Epithelial cell of esophagus (primary cell): ENCODE measurements around the gene NTMT1.

Experiments used
- DNase-seq: peaks from one replicate; pipeline ENCODE4 v3.0.0; 2010; ENCODE audit warnings: low read depth
- H3K4me3 ChIP-seq: 2 replicates; pipeline ENCODE4 v1.5.1; 2011; ENCODE audit warnings: mild to moderate bottlenecking, low read length, control low read depth
- CTCF ChIP-seq: IDR thresholded peaks from 2 replicates; pipeline ENCODE4 v1.5.1; 2011; ENCODE audit warnings: low read depth, mild to moderate bottlenecking, low read length, control low read depth, inconsistent platforms; ENCODE audit not compliant: insufficient read depth; ENCODE audit errors: missing control alignments

Gene NTMT1

DNA sequence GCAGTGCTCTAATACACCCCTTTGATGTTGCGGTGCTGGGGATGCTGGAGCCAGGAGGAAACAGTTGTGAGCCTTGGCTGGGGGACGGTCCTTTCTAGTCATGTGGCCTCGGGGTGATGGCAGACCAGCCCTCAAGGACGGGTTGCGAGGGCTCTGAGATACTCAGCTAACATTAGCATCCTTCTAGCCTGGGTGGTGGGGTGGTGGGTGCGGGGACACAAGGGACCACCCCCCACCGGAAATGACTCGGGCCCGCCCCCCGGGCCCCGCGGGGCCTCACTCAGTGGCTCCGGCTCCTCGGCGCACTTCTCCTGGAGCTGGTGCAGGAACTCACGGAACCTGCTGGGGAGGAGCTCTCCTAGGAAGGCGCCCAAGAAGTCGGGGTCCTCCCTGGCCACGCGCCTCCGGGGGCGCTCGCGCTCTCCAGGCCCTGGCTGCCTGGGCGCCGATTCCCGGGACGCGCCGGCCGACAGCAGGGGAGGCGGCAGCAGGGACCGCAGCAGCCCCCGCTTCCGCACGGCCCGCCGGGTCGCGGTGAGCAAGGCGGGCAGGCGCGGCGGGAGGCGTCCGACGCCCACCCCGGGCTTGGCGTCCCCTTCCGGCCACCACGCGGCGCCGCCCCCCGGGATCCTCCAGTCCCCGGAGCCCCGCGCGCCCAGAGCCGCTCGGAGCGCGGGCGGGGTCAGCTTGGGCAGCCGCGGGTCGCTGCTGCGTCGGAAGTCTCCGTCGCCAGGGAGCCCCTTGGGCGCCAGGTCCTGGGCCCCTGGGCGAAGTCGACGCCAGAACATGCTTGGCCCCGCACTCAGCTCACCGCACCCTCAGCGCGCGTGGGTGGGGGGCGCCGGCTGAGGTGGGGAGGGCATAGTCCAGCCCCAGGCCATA is 5.9 kb upstream of the NTMT1 start:
- DNase-seq, result peak; percentile 31
- no peak for TF ChIP-seq CTCF
- peak overlapping the region; percentile 32 for H3K4me3 ChIP-seq

- H3K4me3 ChIP-seq, result peak within 1 kb of the TSS; percentile 32
- DNase-seq, result no peak
- no peak for TF ChIP-seq CTCF
These were observed 5.2 kb upstream of the NTMT1 start, which contains the start of gene C9orf50 for GRCh38 chr9:129620669-129621295. Gene C9orf50, minus strand, starts transcription at chr9:129621101. Its CDS starts 527 bp downstream, at chr9:129620574.

DNA sequence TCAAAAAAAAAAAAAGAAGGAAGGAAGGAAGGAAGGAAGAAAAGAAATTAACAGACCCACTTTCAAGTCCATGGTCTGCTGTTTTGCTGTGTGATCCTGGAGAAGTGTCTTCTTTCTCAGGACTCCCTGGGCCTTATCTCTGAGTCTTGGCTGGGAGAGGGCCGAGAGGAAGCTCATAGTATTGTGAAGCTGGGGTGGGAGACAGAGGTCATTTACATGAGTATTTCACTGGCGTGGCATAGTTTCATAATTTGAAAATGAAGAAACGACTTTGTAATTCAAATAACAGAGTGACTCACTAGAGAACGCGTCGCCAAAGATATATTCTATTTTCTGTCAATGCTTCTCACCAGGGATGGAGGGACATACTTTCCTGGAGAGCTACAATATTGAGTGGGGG is 2.6 kb upstream of the NTMT1 start:
- DNase-seq, result no peak
- TF ChIP-seq CTCF, result no peak

GRCh38 chr9:129624168-129624759 is 1.7 kb upstream of the NTMT1 start:
- TF ChIP-seq CTCF, result peak; percentile 83
- peak; percentile 59 for DNase-seq
- H3K4me3 ChIP-seq, result no peak overlapping the region

More for the DNA sequence above, 2.6 kb upstream of the NTMT1 start:
- no peak overlapping the region for H3K4me3 ChIP-seq

- H3K4me3 ChIP-seq, result no peak overlapping the region
- peak; percentile 87 for DNase-seq
- TF ChIP-seq CTCF, result no peak
These were observed 1.0 kb upstream of the NTMT1 start for GRCh38 chr9:129624947-129625346.

- no peak for DNase-seq
- no peak for TF ChIP-seq CTCF
- peak overlapping the region; percentile 90 for H3K4me3 ChIP-seq
These were observed 792 bp downstream of the NTMT1 start for GRCh38 chr9:129626625-129627284.
